OCI-LY3 (cell line): Measurements from ENCODE around the gene TCL1B.
A peak's percentile ranks its signal among the peaks of the same experiment; 100 is the strongest.

Source experiments
- H2AFZ ChIP-seq: fragments of 200-600, 300-600 bp; shearing (Covaris generic); 2 replicates; pipeline ENCODE4 v1.6.0; 2014; ENCODE audit warnings: antibody characterized with exemption, low read depth, low read length
- H3K27ac ChIP-seq: fragments of 200-600, 300-600 bp; sonication (generic); 2 replicates; pipeline ENCODE4 v1.5.1; 2014; ENCODE audit warnings: mild to moderate bottlenecking, low read length, moderate library complexity, mixed read lengths
- H3K27me3 ChIP-seq: fragments of 200-600, 300-600 bp; sonication (generic); 2 replicates; pipeline ENCODE4 v1.6.1; 2014; ENCODE audit warnings: low read depth, low read length, mixed read lengths
- H3K36me3 ChIP-seq: fragments of 200-600, 300-600 bp; sonication (generic); replicated peaks from 2 replicates; pipeline ENCODE3; 2014; ENCODE audit warnings: low read depth, low read length, mixed read lengths
- H3K4me1 ChIP-seq: fragments of 300-600, 200-600 bp; sonication (generic); 2 replicates; pipeline ENCODE4 v1.6.1; 2014; ENCODE audit warnings: low read length, mixed read lengths
- H3K4me2 ChIP-seq: fragments of 200-600, 300-600 bp; sonication (generic); 2 replicates; pipeline ENCODE4 v1.6.1; 2014; ENCODE audit warnings: low read length, mixed read lengths
- H3K4me3 ChIP-seq: fragments of 300-600, 200-600 bp; sonication (generic); 2 replicates; pipeline ENCODE4 v1.5.1; 2014; ENCODE audit warnings: antibody characterized with exemption, mild to moderate bottlenecking, low read length, moderate library complexity
- H3K79me2 ChIP-seq: fragments of 300-600, 200-600 bp; shearing (Covaris generic); 2 replicates; pipeline ENCODE4 v1.6.1; 2014; ENCODE audit warnings: mild to moderate bottlenecking, low read length, mixed read lengths
- H3K9ac ChIP-seq: fragments of 300-600, 200-600 bp; shearing (Covaris generic); 2 replicates; pipeline ENCODE4 v1.6.0; 2014; ENCODE audit warnings: mild to moderate bottlenecking, low read length, moderate library complexity
- H3K9me3 ChIP-seq: fragments of 200-600, 300-600 bp; shearing (Covaris generic); 2 replicates; pipeline ENCODE4 v1.6.1; 2014; ENCODE audit warnings: low read length, mixed read lengths; ENCODE audit not compliant: insufficient read depth
- H4K20me1 ChIP-seq: fragments of 200-600, 300-600 bp; sonication (generic); 2 replicates; pipeline ENCODE4 v1.6.1; 2016; ENCODE audit warnings: low read length, mixed read lengths; ENCODE audit not compliant: insufficient read depth
- CTCF ChIP-seq: fragments of 200-600, 300-600 bp; sonication (generic); IDR thresholded peaks from 2 replicates; pipeline ENCODE4 v1.5.1; 2014; ENCODE audit warnings: antibody characterized with exemption, low read length, low read depth
- EZH2phosphoT487 ChIP-seq: fragments of 200-600 bp; shearing (Covaris generic); IDR thresholded peaks from 2 replicates; pipeline ENCODE4 v1.6.1; 2018; ENCODE audit warnings: antibody characterized with exemption, mixed run types, low read depth

Gene TCL1B

GRCh38 chr14:95667249-95667693, 19.0 kb upstream of the TCL1B start:
- Histone ChIP-seq H3K27ac (no peak overlapping the region), H2AFZ (peak overlapping the region; percentile 18; the same call in 1 of the 2 replicates), H3K9ac (no peak overlapping the region), H3K36me3 (no peaks in the 10 kb centered on the region), H3K27me3 (no peaks in the 10 kb centered on the region), H3K4me2 (peak overlapping the region; percentile 47), H3K9me3 (peaks cover 7% of the 10 kb centered on the region; the same call in 1 of the 2 replicates), H3K4me3 (no peak overlapping the region), H3K79me2 (no peaks in the 10 kb centered on the region), H3K4me1 (peaks cover 53% of the 10 kb centered on the region), H4K20me1 (no peaks in the 10 kb centered on the region)
- no peak for TF ChIP-seq CTCF
- no peak for TF ChIP-seq EZH2phosphoT487

GRCh38 chr14:95668235-95668772, 17.9 kb upstream of the TCL1B start:
- Histone ChIP-seq H3K79me2 (no peaks in the 10 kb centered on the region), H3K27ac (no peak overlapping the region), H3K36me3 (no peaks in the 10 kb centered on the region), H3K27me3 (no peaks in the 10 kb centered on the region), H2AFZ (no peak overlapping the region), H3K9me3 (peaks cover 7% of the 10 kb centered on the region; the same call in 1 of the 2 replicates), H3K4me1 (peaks cover 43% of the 10 kb centered on the region), H4K20me1 (no peaks in the 10 kb centered on the region), H3K4me2 (no peak overlapping the region), H3K9ac (no peak overlapping the region), H3K4me3 (no peak overlapping the region)
- TF ChIP-seq CTCF: no peak
- TF ChIP-seq EZH2phosphoT487: no peak

- TF ChIP-seq CTCF: no peak
- no peak for TF ChIP-seq EZH2phosphoT487
- Histone ChIP-seq H3K36me3 (no peaks in the 10 kb centered on the region), H3K27ac (no peak overlapping the region), H3K4me2 (no peak overlapping the region), H4K20me1 (no peaks in the 10 kb centered on the region), H2AFZ (no peak overlapping the region), H3K9me3 (no peaks in the 10 kb centered on the region), H3K4me3 (no peak overlapping the region), H3K4me1 (peaks cover 2% of the 10 kb centered on the region), H3K79me2 (no peaks in the 10 kb centered on the region), H3K9ac (no peak overlapping the region), H3K27me3 (no peaks in the 10 kb centered on the region)
These were observed 11.6 kb upstream of the TCL1B start for GRCh38 chr14:95674613-95675012.

GRCh38 chr14:95675486-95675885, 10.7 kb upstream of the TCL1B start:
- no peak for TF ChIP-seq EZH2phosphoT487
- TF ChIP-seq CTCF: no peak
- no peaks in the 10 kb centered on the region for H3K36me3 ChIP-seq
- H3K27me3 ChIP-seq: no peaks in the 10 kb centered on the region
- no peak overlapping the region for H3K4me2 ChIP-seq
- H3K9ac ChIP-seq: no peak overlapping the region
- H3K4me3 ChIP-seq: no peak overlapping the region
- H4K20me1 ChIP-seq: no peaks in the 10 kb centered on the region
- no peak overlapping the region for H2AFZ ChIP-seq
- H3K9me3 ChIP-seq: no peaks in the 10 kb centered on the region
- H3K4me1 ChIP-seq: peaks cover 11% of the 10 kb centered on the region
- H3K79me2 ChIP-seq: no peaks in the 10 kb centered on the region
- H3K27ac ChIP-seq: no peak overlapping the region
